Activated CD8-positive, alpha-beta memory T cell treated with anti-CD3 and anti-CD28 coated beads, Interleukin-2, amount 50 U/mL, for 4 hours (primary cell): ENCODE results near the gene TAF1L.

ENCODE experiments used
- DNase-seq: peaks from one replicate; pipeline ENCODE4 v3.0.0-alpha.2; 2020

TAF1L gene

GRCh38 chr9:32587901-32588300, 47.6 kb downstream of the TAF1L start:
- no peak for DNase-seq

GRCh38 chr9:32584784-32585183, 50.7 kb downstream of the TAF1L start:
- DNase-seq = no peak

DNA sequence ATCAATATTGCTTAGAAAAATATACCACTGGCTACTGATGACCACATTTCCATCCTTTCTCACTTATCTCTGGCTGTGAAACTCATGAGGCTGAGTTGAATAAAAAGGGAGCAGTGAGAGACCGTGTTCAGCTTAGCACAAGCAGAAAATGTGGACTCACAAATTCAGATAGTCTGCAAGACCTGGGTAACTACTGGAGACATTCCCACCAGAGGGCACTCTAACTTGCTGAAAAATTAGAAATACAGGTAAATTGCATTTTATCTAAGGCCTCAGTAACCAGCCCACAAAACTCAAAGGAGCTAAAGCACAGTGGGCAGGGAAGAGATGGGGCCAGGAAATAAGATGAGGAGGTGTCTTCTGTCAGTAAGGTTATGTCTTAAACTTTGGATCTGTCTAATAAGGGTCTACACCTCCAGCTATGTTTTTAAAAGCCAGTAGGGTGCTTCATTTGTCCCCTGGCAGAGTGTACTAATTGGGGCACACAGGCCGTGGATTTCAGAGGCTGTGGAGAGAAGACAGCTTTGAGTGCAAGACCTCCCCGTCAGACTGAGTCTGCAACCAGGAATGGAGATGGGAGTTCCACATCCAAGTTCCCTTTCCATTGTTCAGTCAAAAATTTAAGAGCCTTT, 53.8 kb downstream of the TAF1L start:
- DNase-seq = no peak

DNA sequence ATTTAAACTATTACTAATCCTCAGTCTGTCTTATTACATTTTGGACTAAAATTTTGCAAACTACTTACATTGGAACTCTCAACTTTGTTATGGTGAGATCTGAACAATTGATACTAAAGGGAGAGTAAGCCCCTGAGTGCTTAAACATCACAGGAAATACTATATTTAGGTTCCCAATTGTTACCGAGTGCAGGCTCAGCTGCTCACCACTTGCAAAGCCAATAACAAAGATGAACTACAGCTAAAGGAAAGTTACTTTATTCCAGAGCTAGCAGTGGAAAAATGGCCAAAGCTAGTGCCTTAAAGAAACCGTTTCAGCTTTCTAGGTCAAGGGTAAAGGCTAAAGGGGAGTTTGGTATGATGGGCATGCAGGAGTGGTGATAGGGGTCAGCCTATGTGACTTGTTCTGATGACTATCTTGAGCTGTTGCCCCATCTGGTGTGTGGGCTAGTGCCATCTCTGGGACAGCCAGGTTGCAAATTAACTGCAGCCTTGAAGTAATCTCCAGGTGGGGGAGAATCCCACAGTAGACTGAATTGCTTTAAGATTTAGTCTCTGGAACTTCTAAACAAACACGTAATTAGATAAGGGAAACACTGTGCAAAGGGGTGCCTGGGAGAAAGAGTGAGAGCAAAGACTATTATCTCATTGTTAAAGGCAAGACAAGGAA, 54.7 kb downstream of the TAF1L start:
- no peak for DNase-seq

DNA sequence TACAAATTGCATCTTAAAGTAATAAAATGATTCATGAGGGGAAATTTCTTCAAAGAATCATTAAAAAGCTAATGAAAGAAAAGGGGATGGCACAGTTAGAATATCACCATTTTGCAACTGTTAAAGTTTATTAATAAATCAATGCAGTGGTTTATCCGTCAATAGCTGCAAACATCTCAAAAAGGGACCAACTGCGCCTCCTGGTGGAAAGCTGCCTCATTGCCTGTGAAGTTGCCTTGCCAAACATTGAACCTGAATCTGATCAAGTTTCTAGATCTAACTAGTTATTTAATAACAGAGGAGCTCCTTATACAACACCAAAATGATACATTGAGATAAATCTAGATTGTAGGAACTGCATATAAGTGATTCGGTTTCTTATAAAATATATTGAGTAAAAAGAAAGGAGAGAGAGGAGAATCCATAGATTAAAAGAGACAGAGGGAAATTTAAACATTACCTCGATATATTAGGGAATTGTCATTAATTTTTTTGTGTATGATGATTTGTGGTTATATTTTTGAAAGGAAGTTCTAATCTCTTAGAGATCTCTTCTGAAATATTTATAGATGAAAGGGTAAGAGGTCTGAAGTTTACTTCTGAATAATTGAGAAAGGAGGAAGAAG, 55.6 kb downstream of the TAF1L start:
- peak; percentile 80 for DNase-seq
